HepG2 (cell line): ENCODE results near the gene NSF. TPM values are rescaled to one million over a fixed set of nuclear protein-coding genes. Genes with fewer than 3 reads are reported as not detected.

Experiments
- ARID2 ChIP-seq: sonication (generic); formaldehyde crosslinking; IDR thresholded peaks from 2 replicates; pipeline ENCODE4 v1.8.1; 2022; ENCODE audit warnings: mild to moderate bottlenecking, missing genetic modification reagents, borderline replicate concordance
- ATF2 ChIP-seq: sonication (generic); formaldehyde crosslinking; IDR thresholded peaks from 2 replicates; pipeline ENCODE4 v1.4.0; 2020; ENCODE audit warnings: missing genetic modification reagents
- CCDC6 ChIP-seq: sonication (generic); formaldehyde crosslinking; IDR thresholded peaks from 2 replicates; pipeline ENCODE4 v1.8.1; 2022; ENCODE audit warnings: mild to moderate bottlenecking, missing genetic modification reagents, moderate library complexity
- FOXM1 ChIP-seq: sonication (generic); formaldehyde crosslinking; IDR thresholded peaks from 2 replicates; pipeline ENCODE4 v1.5.0; 2020; ENCODE audit warnings: missing genetic modification reagents
- GPN1 ChIP-seq: sonication (generic); formaldehyde crosslinking; IDR thresholded peaks from 2 replicates; pipeline ENCODE4 v1.5.1; 2020; ENCODE audit warnings: missing genetic modification reagents, borderline replicate concordance
- HNRNPUL1 ChIP-seq: fragments of 200-400 bp; formaldehyde crosslinking; IDR thresholded peaks from 2 replicates; pipeline ENCODE4 v1.6.1; 2017; ENCODE audit warnings: low read depth, mild to moderate bottlenecking, low read length, moderate library complexity
- HOXA3 ChIP-seq: sonication (generic); formaldehyde crosslinking; IDR thresholded peaks from 2 replicates; pipeline ENCODE4 v1.5.0; 2020; ENCODE audit warnings: missing genetic modification reagents
- KDM4B ChIP-seq: sonication (generic); formaldehyde crosslinking; IDR thresholded peaks from 2 replicates; pipeline ENCODE4 v1.4.0; 2020; ENCODE audit warnings: missing genetic modification reagents
- KLF15 ChIP-seq: sonication (generic); formaldehyde crosslinking; IDR thresholded peaks from 2 replicates; pipeline ENCODE4 v1.8.1; 2023; ENCODE audit warnings: borderline replicate concordance, mild to moderate bottlenecking, inconsistent platforms, missing genetic modification reagents, mixed read lengths
- KLF6 ChIP-seq: IDR thresholded peaks from 2 replicates; pipeline ENCODE4 v1.8.0; 2016; ENCODE audit warnings: missing biosample characterization, missing genetic modification reagents
- MATR3 ChIP-seq: sonication (generic); formaldehyde crosslinking; IDR thresholded peaks from 2 replicates; pipeline ENCODE4 v1.4.0; 2020; ENCODE audit warnings: missing genetic modification reagents
- RARG ChIP-seq: sonication (generic); formaldehyde crosslinking; IDR thresholded peaks from 2 replicates; pipeline ENCODE4 v1.4.0; 2020; ENCODE audit warnings: low read depth, mild to moderate bottlenecking, missing genetic modification reagents
- SATB2 ChIP-seq: sonication (generic); formaldehyde crosslinking; IDR thresholded peaks from 2 replicates; pipeline ENCODE4 v1.5.0; 2020; ENCODE audit warnings: missing genetic modification reagents
- SNAI1 ChIP-seq: sonication (generic); formaldehyde crosslinking; IDR thresholded peaks from 2 replicates; pipeline ENCODE4 v1.5.0; 2020; ENCODE audit warnings: mild to moderate bottlenecking, missing genetic modification reagents, borderline replicate concordance
- SNAPC4 ChIP-seq: sonication (generic); formaldehyde crosslinking; IDR thresholded peaks from 2 replicates; pipeline ENCODE4 v1.4.0; 2020; ENCODE audit warnings: mild to moderate bottlenecking, missing genetic modification reagents
- SP5 ChIP-seq: IDR thresholded peaks from 2 replicates; pipeline ENCODE4 v1.6.1; 2016; ENCODE audit warnings: low read depth, borderline replicate concordance
- TBX2 ChIP-seq: sonication (generic); formaldehyde crosslinking; IDR thresholded peaks from 2 replicates; pipeline ENCODE4 v1.5.0; 2020; ENCODE audit warnings: missing genetic modification reagents, mild to moderate bottlenecking, borderline replicate concordance
- ZNF20 ChIP-seq: sonication (generic); formaldehyde crosslinking; IDR thresholded peaks from 2 replicates; pipeline ENCODE4 v1.4.0; 2020; ENCODE audit warnings: mild to moderate bottlenecking, moderate library complexity, missing genetic modification reagents
- ZNF281 ChIP-seq: sonication (generic); formaldehyde crosslinking; IDR thresholded peaks from 2 replicates; pipeline ENCODE4 v1.4.0; 2020; ENCODE audit warnings: missing genetic modification reagents, borderline replicate concordance
- ZNF430 ChIP-seq: sonication (generic); formaldehyde crosslinking; IDR thresholded peaks from 2 replicates; pipeline ENCODE4 v1.9.0; 2021; ENCODE audit warnings: mild to moderate bottlenecking, missing genetic modification reagents
- ZNF883 ChIP-seq: sonication (generic); formaldehyde crosslinking; IDR thresholded peaks from 2 replicates; pipeline ENCODE4 v1.5.1; 2020; ENCODE audit warnings: mild to moderate bottlenecking, missing genetic modification reagents; ENCODE audit errors: not compliant biosample characterization
- polyA plus RNA-seq, 8 experiments: library from polyadenylated mRNA; depleted of rRNA in 3 of 8; stranded (reverse) in 7 of 8; unstranded in 1 of 8; fragments of >200 nt; fragmentation: Illumina TruSeq in 4 of 8; extraction: Trizol in 4 of 8; gene quantifications; 2 replicates each; pipeline versions ENCODE4 v1.2.1 to v1.2.3, GENCODE V29; 2011 to 2016; ENCODE audit warnings: low read depth in 4 of 8, missing spikeins in 1 of 8, mixed read lengths in 1 of 8; ENCODE audit not compliant: insufficient read depth in 1 of 8
- total RNA-seq, 5 experiments: library from RNA; depleted of rRNA; stranded (reverse); fragments of >200 nt; fragmentation: Illumina TruSeq; extraction: Trizol; gene quantifications; 2 replicates each; pipeline ENCODE4 v1.2.3, GENCODE V29; 2016; ENCODE audit warnings: low read depth in 1 of 5

Gene NSF
- total and polyA plus RNA-seq, 2 of the 13 experiments (the other 11 are each of a cell fraction or from before 2014, with no cell fraction given): 21.9 to 37.8 TPM

- TF ChIP-seq ATF2 (CRISPR knock-in tag) (0 out of 2 replicates have a peak, but pooled peaks have one; percentile 30), HOXA3 (no peak; the same call in 1 of the 2 replicates), MATR3 (CRISPR knock-in tag) (no peak), HNRNPUL1 (no peak), SNAPC4 (no peak), TBX2 (CRISPR knock-in tag) (no peak; the same call in 1 of the 2 replicates), ZNF430 (CRISPR knock-in tag) (no peak; the same call in 1 of the 2 replicates), FOXM1 (CRISPR knock-in tag) (no peak), ZNF281 (CRISPR knock-in tag) (no peak), SP5 (peak; percentile 29; the same call in 1 of the 2 replicates), ZNF20 (CRISPR knock-in tag) (no peak), ARID2 (CRISPR knock-in tag) (no peak), KLF6 (CRISPR knock-in tag) (0 out of 2 replicates have a peak, but pooled peaks have one; percentile 27), KDM4B (CRISPR knock-in tag) (no peak; the same call in 1 of the 2 replicates), SATB2 (CRISPR knock-in tag) (no peak), RARG (no peak), CCDC6 (CRISPR knock-in tag) (0 out of 2 replicates have a peak, but pooled peaks have one; percentile 35), KLF15 (CRISPR knock-in tag) (no peak), GPN1 (CRISPR knock-in tag) (no peak), ZNF883 (CRISPR knock-in tag) (peak; percentile 98), SNAI1 (CRISPR knock-in tag) (0 out of 2 replicates have a peak, but pooled peaks have one; percentile 30)
Measured at GRCh38 chr17:46770439-46770817, 180.0 kb downstream of the NSF start (continued).
